ENCODE data around the gene MSLN.

MSLN gene

DNA sequence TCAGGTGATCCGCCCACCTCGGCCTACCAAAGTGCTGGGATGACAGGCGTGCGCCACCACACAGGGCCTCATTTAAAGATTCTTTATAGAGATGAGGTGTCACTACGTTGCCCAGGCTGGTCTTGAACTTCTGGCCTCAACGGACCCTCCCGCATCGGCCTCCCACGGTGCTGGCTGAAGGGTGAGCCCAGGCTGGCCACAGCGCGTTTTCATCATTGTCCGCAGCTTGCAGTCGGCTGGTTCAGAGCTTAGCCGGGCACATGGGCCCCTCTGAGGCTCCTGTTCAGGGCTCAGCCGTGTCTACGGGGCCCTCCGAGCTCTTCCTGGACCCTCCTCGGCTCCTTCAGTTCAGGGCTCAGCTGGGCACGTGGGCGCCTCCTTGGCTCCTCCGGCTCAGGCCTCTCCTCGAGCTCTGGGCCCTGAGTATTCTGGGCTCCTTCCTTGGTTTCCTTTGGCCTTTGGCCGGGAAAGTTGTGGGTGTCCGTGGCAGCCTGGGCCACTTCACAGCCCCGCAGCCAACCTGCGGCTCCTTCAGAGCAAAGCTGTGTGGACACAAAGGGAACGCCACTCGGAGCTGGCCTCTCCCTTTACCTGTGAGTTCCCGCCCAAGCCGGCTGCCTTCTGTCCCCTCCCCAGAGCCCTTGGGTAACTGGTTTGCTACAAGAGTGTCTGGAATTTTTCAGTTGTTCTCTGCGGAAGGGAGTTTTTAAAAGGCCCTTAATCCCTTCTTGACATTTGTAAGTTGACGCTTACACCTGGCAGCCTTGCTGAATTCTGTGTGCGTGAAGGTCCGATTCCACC lies 1.2 kb upstream of the MSLN start:
- DNase-seq (ENCODE audit: low read depth in 2 of 2) = no peak

DNA sequence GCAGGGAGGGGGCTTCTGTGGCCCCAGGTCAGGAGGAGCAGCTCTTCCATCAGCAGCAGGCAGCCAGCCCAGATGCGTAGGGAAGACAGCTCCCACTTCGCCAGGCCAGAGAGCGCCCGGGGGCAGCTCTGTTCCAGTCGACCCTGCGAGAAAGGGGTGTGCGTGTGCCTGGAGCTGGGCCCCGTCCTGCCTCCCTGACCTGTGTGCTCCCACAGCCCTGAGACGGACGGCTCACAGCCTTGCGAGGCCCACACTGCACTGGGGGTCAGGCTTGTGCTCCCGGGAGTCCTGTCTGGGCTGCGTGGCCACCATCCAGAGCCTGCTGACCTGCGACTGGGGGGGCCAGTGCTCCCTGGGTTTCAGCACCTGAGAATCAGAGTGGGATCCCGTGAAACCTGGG lies 469 bp upstream of the MSLN start:
- no peak for DNase-seq (ENCODE audit: low read depth in 2 of 2)

DNA sequence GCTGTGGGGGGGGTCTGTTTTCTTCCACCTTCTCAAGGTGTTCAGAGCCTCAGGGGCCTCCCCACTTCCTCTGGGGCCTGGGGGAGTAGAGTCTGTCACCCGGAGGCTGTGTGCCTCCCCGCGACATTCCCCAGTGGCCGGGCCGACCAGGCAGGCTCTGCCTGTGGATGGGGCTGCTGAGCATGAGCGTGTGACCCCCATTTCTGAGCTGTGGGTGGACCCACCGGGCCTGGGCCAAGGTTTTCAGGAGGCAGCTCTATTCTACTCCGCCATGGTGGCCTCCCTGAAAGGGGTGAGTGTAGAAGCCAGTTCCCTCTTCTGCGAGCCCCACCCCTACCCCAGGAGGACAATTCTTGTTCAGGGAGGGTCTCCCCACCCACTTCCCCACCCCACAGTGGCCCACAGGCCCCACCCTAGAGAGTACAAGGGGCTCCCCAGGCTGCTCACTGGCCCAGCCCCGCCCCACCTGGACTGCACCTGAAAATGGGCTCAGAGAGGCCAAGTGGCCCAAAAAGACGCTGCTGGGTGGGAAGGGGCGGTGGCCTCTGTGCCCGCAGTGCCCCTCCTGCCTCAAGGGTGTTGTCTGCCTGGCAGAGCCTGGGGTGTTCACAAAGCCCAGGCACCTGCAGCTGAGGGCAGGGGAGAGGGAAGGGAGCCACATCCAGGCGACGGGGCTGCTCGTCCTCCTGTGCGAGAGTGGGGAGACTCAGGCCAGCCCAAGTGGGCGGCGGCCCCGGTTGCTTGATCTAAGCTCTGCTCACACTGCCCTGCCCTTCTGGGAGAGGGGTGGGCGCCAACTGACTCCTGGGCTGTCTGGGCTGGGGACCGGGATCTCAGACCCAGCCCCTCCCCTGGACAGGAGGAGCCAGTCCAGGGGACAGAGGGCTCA lies 1.3 kb downstream of the MSLN start:
- DNase-seq (ENCODE audit: low read depth in 2 of 2) = no peak

DNA sequence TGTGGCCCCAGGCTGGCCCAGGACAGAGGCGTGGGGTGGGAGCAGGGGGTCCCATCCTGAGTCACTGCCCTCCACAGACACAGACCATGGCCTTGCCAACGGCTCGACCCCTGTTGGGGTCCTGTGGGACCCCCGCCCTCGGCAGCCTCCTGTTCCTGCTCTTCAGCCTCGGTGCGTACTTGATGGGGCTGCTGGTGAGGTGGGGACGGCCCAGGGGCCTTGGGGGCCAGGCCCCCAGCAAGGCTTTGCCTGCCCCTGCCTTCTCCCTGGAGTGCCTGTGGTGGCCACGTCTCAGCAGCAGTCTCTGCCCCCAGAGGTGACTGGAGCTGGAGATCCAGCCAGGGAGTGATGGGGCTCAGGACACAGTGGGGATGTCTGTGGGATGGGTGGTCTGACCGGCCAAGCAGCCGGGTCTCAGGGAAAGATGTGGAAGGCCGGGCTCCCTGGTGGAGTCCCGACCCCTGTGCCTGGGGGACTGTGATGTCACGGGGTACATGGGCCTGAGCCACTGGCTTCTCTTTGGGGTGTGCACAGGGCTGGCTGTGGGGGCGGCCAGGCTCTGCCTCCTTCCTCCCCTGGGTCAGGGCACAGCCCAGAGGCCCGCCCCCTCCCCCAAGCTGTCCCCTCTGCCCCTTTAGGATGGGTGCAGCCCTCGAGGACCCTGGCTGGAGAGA lies 2.2 kb downstream of the MSLN start:
- DNase-seq (ENCODE audit: low read depth in 2 of 2) = no peak

DNA sequence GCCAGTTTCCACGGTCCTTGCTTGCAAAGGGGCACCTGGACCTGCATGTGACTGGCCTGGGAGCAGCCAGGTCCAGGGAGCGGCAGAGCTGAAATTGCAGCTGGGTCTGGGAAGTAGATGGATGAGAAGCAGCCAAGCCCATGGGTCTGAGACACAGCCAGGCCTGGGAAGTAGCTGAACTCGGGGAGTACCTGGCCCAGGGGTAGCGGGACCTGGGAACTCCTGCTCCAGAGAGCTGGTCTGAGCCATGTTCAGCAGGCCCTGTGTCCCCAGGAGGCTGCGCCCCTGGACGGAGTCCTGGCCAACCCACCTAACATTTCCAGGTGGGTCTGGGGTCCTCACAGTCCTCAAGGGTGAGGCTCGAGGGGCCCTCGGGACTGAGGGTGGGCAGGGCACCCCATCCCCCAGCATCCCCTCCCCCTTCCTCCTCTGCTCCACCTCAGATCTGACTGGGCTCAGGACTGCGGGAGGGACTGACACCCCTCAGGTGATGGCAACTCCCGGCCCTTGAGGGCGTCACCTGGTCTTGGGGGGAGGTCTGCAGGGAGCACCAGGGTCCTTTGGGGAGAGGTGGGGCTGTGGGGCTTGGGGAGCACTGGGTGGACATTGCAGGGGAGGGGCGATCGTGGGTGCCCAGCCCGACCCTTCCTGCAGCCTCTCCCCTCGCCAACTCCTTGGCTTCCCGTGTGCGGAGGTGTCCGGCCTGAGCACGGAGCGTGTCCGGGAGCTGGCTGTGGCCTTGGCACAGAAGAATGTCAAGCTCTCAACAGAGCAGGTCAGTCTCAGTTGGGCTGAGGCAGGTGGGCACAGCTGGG lies 3.0 kb downstream of the MSLN start:
- DNase-seq (ENCODE audit: low read depth in 2 of 2) = no peak

DNA sequence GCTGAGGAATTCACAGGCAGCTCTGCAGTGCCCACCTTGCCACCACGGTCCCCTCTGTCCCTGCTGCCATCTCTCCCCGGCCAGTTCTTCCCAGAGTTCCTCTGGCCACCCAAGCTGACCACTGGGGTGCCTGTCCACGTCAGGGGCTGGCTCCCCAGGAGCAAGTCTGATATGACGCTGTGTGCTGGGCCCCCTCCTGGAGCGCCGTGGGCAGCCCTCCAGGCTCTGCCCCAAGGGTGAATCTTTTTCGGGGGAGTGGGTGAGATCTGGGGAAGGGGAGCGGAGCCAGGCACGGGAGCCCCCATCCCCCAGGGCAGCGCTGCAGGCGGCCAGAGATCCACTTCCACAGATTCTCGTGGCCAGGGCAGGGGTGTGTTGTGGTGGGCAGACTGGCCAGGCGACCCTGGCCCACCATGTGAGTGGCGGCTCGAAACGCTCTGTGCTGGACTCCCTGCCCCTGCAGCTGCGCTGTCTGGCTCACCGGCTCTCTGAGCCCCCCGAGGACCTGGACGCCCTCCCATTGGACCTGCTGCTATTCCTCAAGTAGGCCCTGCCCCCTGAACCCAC lies 3.7 kb downstream of the MSLN start:
- no peak for DNase-seq (ENCODE audit: low read depth in 2 of 2)

DNA sequence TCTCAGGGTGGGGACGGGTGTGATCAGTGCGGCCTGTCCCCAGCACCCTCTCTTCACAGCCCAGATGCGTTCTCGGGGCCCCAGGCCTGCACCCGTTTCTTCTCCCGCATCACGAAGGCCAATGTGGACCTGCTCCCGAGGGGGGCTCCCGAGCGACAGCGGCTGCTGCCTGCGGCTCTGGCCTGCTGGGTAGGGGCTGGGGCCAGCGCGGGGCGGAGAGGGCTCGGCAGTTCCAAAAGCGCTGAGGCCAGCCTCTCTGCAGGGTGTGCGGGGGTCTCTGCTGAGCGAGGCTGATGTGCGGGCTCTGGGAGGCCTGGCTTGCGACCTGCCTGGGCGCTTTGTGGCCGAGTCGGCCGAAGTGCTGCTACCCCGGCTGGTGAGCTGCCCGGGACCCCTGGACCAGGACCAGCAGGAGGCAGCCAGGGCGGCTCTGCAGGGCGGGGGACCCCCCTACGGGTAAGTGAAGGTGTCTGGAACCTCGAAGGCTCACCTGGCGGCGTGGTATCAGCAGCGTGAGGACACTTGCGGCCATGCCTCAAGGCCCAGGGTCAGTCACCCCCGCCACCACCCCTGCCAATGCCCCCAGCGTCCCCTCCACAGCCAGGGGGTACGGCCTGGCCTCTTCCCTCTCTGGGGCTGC lies 4.4 kb downstream of the MSLN start:
- DNase-seq (ENCODE audit: low read depth in 2 of 2) = no peak

DNA sequence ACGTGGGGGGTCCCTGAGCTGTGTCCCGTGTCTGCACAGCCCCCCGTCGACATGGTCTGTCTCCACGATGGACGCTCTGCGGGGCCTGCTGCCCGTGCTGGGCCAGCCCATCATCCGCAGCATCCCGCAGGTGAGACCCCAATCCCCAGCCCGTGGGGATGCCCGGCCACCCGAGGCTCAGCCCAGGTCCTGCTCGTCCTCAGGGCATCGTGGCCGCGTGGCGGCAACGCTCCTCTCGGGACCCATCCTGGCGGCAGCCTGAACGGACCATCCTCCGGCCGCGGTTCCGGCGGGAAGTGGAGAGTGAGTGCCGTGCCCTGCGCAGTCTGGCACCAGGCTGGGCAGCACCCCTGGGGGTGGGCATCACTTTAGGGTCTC lies 4.9 kb downstream of the MSLN start:
- DNase-seq (ENCODE audit: low read depth in 2 of 2) = no peak

DNA sequence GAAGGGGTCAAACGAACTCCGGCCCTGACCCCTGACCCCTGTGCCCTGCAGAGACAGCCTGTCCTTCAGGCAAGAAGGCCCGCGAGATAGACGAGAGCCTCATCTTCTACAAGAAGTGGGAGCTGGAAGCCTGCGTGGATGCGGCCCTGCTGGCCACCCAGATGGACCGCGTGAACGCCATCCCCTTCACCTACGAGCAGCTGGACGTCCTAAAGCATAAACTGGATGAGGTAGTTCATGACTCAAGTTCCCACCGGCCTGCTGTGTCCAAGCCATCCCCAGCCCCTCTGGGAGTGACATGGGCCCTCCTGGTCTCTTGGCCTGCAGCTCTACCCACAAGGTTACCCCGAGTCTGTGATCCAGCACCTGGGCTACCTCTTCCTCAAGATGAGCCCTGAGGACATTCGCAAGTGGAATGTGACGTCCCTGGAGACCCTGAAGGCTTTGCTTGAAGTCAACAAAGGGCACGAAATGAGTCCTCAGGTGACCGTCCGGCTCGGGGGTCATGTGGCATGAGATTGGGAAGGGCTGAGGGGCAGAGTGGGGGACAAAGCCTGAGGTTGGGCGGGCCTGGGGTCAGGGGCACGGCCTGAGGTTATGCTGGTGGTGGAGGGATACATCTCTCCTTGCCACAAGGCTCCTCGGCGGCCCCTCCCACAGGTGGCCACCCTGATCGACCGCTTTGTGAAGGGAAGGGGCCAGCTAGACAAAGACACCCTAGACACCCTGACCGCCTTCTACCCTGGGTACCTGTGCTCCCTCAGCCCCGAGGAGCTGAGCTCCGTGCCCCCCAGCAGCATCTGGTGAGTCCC lies 5.7 kb downstream of the MSLN start:
- no peak for DNase-seq (ENCODE audit: low read depth in 2 of 2)

DNA sequence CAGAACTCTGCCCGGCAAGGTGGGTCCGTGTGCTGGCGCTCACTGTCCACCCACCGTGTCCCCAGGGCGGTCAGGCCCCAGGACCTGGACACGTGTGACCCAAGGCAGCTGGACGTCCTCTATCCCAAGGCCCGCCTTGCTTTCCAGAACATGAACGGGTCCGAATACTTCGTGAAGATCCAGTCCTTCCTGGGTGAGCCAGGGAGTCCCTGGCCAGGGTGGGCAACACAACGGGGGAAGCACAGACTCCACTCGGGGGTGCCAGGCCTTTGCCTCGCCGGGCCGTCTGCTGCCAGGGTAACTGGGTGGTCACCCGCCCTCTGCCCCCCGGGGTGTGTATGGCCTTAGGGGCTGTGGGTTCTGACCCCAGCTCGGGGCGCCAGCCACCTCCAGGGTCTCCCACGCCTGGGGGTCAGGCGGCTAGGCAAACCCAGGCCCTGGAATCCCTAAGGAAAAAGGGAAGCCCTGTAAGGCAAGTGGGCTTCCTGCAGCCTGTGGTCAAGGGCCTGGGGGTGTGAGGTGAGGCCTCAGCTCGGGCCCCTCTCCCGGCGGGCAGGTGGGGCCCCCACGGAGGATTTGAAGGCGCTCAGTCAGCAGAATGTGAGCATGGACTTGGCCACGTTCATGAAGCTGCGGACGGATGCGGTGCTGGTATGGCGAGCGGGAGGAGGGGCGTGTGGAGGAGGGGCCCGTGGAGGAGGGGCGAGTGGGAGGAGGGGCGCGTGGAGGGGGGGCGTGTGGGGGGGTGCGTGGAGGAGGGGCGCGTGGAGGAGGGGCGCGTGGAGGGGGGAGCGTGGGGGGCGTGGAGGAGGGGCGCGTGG lies 6.5 kb downstream of the MSLN start:
- DNase-seq (ENCODE audit: low read depth in 2 of 2) = no peak

DNA sequence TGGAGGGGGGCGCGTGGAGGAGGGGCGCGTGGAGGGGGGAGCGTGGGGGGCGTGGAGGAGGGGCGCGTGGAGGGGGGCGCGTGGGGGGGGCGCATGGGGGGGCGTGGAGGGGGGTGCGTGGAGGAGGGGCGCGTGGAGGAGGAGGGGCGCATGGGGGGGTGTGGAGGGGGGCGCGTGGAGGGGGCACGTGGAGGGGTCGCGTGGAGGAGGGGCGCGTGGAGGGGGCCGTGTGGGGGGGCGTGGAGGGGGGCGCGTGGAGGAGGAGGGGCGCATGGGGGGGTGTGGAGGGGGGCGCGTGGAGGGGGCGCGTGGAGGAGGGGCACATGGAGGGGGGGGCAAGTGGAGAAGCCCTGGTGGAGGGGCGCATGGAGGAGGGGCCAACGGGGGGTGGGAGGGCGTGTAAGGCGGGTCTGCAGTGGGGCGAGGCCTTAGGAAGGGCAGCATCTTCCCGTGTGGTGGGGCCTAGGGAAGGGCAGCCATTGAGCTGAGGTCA lies 7.3 kb downstream of the MSLN start:
- DNase-seq (ENCODE audit: low read depth in 2 of 2) = no peak

DNA sequence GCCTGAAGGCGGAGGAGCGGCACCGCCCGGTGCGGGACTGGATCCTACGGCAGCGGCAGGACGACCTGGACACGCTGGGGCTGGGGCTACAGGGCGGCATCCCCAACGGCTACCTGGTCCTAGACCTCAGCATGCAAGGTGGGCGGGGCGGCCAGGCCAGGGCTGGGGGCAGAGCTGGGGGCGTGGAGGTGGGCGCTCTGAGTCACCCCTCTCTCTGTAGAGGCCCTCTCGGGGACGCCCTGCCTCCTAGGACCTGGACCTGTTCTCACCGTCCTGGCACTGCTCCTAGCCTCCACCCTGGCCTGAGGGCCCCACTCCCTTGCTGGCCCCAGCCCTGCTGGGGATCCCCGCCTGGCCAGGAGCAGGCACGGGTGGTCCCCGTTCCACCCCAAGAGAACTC lies 7.9 kb downstream of the MSLN start:
- no peak for DNase-seq (ENCODE audit: low read depth in 2 of 2)

DNA sequence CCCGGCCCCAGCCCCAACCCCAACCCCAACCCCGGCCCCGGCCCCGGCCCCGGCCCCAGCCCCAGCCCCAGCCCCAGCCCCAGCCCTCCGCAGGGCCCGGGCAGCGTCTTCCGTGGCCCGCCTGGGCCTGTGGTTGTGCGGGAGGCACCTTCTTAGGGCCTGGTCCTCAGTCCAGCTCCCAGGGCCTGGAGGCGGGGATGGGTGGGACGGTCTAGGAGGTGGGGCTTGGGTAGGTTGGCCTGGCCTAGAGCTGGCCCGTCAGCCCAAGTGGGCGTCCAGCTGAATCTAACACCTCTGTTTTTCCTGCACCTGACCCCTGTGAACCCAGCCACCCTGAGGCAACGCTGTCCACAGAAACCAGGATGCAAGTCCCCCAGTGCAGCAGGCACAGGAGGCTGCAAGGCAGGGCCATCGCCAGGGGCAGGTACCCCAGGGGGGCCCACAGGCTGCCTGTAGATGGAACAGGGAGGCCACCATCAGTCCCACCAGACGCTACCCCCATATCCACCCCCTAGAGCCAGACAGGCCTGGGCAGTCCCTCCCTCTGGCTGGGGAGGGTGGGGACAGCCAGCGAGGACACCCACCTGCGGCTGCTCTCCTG lies 8.8 kb downstream of the MSLN start:
- no peak for DNase-seq (ENCODE audit: low read depth in 2 of 2)

DNA sequence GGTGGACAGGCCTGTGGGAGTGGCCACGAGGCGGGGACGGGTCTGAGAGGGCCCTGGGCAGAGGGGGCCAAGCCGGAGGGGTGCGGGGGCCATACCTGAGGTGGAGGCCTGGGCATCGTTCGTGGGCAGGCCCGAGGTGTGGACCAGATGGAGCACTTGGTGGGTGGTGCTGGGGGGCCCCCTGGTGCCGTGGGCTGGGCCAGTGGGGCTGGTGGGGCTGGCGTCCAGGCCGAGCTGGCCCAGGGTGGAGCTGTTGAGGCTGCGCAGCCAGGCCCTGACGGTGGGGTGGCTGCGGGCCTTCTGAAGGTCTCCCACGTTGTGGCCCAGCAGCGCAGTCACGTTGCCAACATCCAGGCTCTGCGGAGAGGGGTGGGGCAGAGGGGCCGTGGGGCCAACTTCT lies 9.4 kb downstream of the MSLN start:
- DNase-seq (ENCODE audit: low read depth in 2 of 2) = no peak

DNA sequence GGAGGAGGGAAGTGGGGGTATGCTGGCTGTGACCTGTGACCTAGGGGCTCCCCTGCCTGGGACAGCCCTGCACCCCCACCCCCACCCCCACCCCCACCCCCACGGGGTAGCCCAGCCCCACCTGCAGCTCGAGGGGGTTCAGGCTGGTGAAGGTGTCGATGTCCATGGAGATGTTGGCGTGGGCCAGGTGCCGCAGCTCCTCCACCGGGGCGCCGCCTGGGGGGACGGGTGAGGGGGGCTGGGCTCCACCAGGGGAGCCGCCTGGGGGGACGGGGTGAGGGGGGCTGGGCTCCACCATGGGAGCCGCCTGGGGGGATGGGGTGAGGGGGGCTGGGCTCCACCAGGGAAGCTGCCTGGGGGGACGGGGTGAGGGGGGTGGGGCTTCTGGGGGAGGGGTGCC lies 9.9 kb downstream of the MSLN start:
- no peak for DNase-seq (ENCODE audit: low read depth in 2 of 2)

DNA sequence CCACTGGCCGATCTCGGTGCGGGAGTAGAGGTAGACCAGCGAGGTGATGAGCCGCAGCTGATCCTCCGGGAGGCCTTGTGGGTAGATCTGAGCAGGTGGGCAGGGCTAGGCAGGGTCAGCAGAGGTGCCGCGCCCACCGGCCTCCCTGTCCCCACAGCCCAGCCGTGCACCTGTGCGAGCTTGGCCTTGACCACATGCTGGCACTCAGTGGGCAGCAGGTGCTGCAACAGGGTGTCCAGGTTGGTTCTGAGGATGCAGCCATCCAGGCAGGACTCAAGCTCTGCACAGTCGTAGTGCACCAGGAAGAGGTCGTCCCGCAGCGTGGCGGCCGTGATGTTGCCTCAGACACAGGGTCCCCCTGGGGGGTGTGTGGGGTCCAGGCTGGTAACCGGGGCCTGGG lies 12.4 kb downstream of the MSLN start:
- no peak for DNase-seq (ENCODE audit: low read depth in 2 of 2)

DNA sequence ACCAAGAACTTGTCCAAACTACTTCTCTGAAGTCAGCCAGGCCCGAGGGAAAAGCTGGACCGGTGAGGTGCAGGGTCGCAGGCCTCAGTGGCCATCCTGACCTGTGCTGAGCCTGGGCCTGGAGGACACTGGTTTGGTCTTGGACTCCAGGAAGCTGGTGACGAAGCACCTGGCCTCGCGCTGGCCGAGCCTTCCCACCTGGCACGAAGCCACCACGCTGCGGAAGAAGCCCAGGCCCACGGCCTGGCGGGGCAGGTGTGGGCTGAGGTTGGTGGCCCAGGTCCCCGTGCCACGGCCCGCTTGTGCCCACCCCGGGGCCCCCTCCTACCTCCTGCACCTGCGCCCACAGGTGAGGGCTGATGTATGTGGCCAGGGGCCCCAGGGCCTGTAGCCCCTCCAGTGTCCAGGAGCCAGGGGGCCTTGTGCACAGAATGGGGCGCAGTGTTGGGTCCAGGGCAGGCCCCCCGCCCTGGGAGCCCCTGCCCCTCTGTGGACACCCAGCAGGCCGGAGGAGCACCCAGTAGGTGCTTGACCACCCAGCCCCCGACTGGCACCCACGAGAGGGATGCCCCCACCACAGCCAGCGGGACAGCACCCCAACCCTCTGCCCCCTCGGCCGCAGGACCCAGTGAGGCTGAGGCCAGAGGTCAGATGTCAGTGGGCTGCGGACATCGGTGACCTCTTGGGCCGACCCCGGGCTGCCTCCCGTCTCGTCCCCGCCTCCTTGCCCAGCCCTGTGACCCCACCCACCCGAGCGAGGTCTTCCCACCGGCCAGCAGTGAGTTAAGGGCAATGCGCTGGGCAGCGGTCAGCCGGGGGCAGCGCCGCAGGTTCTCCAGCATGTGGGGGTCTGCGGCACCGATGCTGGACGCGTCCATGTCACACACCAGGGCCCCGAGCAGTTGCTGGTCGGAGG lies 13.8 kb downstream of the MSLN start:
- no peak for DNase-seq (ENCODE audit: low read depth in 2 of 2)
